AG04449 (cell line): ENCODE measurements around the gene C19orf38.
A peak's percentile ranks its signal among the peaks of the same experiment; 100 is the strongest.
"Not testable (repeated sequence)": the region's sequence is repeated elsewhere in the genome, so short reads cannot be mapped to it uniquely, and the experiment has no call there.

ENCODE experiments used
- CTCF ChIA-PET: fragments of 350-600 bp; formaldehyde crosslinking; extraction: SDS; loops from one replicate; lab custom pipeline; 2021; ENCODE audit warnings: antibody characterized with exemption; lab: Yijun Ruan, JAX
- POLR2A ChIA-PET: fragments of 400-600, 350-600 bp; formaldehyde crosslinking; extraction: SDS; loops from one replicate; lab custom pipeline; 2020; ENCODE audit warnings: antibody characterized with exemption, inconsistent platforms; lab: Yijun Ruan, JAX
- DNase-seq: peaks from one replicate; pipeline ENCODE4 v3.0.0-alpha.2; 2010; ENCODE audit warnings: low read depth, low spot score
- H3K4me3 ChIP-seq: 2 replicates; pipeline ENCODE4 v1.5.1; 2011; ENCODE audit warnings: low read depth, mild to moderate bottlenecking, control low read depth, low read length
- TF ChIP-seq, protein P1 (sequence below): IDR thresholded peaks from one replicate; pipeline ENCODE4 v1.5.1; 2011; ENCODE audit warnings: mild to moderate bottlenecking, moderate library complexity, low read length, control low read depth, inconsistent platforms; ENCODE audit not compliant: insufficient read depth; ENCODE audit errors: missing control alignments

Gene C19orf38

DNA sequence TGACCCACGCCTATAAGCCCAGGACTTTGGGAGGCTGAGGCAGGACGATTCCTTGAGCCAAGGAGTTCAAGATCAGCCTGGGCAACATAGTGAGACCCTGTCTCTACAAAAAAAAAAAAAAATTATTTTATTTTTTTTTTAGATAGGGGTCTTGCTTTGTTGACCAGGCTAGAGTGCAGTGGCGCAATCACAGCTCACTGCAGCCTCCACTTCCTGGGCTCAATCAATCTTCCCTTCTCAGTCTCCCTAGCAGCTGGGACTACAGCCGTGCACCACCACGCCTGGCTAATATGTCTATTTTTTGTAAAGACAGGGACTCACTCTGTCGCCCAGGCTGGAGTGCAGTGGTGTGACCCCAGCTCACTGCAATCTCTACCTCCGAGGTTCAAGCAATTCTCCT lies 4.7 kb downstream of the C19orf38 start:
- ChIA-PET CTCF (interaction anchor here (0.6 to 25.0 kb wide), 4 partner anchors 9 to 135 kb away, joined by 3 to 559 read pairs (median 8); partner anchors contain the start of genes CARM1 and DNM2), POLR2A (no interaction called here)
- TF ChIP-seq, protein P1, sequence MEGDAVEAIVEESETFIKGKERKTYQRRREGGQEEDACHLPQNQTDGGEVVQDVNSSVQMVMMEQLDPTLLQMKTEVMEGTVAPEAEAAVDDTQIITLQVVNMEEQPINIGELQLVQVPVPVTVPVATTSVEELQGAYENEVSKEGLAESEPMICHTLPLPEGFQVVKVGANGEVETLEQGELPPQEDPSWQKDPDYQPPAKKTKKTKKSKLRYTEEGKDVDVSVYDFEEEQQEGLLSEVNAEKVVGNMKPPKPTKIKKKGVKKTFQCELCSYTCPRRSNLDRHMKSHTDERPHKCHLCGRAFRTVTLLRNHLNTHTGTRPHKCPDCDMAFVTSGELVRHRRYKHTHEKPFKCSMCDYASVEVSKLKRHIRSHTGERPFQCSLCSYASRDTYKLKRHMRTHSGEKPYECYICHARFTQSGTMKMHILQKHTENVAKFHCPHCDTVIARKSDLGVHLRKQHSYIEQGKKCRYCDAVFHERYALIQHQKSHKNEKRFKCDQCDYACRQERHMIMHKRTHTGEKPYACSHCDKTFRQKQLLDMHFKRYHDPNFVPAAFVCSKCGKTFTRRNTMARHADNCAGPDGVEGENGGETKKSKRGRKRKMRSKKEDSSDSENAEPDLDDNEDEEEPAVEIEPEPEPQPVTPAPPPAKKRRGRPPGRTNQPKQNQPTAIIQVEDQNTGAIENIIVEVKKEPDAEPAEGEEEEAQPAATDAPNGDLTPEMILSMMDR: no peak
- DNase-seq: no peak
- no peak overlapping the region for H3K4me3 ChIP-seq

DNA sequence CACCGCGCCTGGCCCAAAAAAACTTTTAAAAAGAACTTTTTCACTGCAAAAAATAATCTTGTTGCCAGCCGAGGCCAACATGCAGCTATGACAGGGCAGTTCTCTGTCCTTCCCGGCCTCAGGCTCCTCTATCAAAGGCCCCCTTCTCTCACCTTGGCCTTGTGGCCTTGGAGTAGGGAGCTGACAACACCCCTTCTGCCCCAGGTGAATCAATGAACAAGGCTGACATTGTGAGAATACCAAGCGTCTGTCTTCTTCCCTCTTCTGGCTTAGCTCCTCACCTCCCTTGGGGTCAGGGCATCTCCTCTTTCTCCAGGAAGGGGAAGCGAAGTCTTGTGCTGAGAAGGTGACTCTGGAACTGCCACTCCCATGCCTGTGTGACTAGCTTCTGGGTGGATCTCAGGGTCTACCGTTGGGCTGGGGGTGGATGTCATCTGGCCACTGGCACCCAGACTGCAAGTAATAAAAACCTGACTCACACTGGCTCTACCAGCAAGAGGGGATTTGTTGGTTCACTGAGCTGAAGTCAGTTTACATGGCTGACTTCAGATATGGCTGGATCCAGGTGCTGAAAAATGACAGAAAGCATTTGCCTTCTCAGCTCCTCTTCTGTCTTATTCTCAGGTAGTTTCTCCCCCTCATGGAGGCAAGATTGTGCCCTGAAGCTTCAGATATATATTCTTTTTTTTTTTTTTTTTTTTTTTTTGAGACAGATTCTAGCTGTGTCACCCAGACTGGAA lies 6.3 kb downstream of the C19orf38 start:
- ChIA-PET POLR2A (interaction anchor here (1.3 kb wide), 1 partner anchor 19 kb away, joined by 4 read pairs; the partner anchor contains the start of gene TMED1), CTCF (interaction anchor here (0.6 to 25.0 kb wide), 6 partner anchors 8 to 311 kb away, joined by 3 to 559 read pairs (median 8); partner anchors contain the start of genes C19orf38, CARM1, DNM2 and TMED1)
- TF ChIP-seq, protein P1: no peak
- no peak for DNase-seq
- H3K4me3 ChIP-seq: no peak overlapping the region

DNA sequence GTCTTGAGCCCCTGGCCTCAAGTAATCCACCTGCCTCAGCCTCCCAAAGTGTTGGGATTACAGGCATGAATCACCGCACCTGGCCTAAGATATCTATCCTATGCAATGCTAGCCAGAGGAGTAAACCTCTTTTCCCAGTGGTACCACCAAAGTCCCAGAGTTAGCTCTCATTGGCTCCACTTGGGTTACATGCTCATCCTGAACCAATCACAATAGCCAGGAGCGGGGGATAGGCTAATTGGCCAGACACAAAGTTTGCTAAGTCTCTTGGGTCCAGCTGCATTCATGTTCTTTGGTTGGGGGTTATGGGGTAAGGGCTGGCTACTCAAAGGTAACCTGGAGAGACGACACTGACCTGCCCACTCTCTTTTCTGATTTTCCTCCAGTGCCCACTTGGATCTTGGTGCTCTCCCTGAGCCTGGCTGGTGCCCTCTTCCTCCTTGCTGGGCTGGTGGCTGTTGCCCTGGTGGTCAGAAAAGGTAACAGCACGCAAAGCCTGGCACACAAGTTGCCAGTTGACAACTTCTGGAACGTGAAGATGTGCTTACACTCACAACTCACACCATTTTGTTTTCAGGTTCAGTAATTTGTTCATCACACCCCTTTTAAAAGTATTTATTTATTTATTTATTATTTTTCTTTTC lies 7.8 kb downstream of the C19orf38 start:
- no peak overlapping the region for H3K4me3 ChIP-seq
- DNase-seq: no peak
- CTCF ChIA-PET: interaction anchor here (0.6 to 25.0 kb wide), 5 partner anchors 9 to 138 kb away, joined by 3 to 559 read pairs (median 3); partner anchors contain the start of genes C19orf38, CARM1, DNM2 and TMED1
- TF ChIP-seq, protein P1: peak; percentile 50
- POLR2A ChIA-PET: no interaction called here

DNA sequence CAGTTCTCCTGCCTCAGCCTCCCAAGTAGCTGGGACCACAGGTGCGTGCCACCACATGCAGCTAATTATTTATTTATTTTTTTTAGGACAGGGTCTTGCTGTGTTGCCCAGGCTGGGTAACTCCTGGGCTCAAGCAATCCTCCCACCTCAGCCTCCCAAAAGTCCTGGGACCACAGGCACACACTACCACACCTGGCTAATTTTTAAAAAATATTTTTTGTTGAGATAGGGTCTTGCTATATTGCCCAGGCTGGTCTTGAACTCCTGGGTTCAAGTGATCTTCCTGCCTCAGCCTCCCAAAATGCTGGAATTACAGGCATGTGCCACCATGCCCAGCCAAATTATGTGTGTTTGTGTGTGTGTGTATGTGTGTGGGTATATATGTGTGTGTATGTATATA lies 8.7 kb downstream of the C19orf38 start:
- CTCF ChIA-PET: interaction anchor here (0.6 to 25.0 kb wide), 5 partner anchors 8 to 139 kb away, joined by 3 to 559 read pairs (median 7); partner anchors contain the start of genes C19orf38, CARM1, DNM2 and TMED1
- H3K4me3 ChIP-seq, POLR2A ChIA-PET, DNase-seq: not testable (repeated sequence)

DNA sequence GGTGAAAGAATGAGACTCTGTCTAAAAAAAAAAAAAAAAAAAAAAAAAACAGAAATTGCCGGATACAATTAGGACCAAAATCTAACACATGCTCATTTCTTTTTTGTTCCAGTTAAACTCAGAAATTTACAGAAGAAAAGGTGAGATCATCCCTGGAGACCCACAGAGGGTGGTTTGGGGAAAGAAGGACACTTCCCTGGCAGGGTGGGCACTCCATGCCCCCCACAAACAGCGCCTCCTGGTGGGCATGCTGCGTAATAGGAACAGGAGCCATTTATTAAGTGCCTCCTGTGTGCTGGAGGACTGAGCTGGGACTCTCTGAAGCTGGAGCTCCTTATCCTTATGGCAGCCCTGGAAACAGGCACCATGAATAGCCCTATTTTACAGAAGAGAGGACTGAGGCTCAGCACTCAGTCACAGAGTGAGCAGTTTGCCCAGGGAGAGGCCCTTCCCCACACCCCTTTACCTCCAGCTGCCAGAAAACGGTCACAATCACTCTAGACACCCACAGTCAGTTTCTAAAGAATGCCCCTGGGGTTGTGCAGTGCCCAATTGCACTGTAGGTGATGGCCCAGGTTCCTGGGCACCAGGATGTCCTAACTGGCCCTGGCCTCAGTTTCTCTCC lies 10.1 kb downstream of the C19orf38 start:
- no peak for DNase-seq
- TF ChIP-seq, protein P1: peak; percentile 73
- POLR2A ChIA-PET: no interaction called here
- CTCF ChIA-PET: interaction anchor here (0.6 to 25.0 kb wide), 15 partner anchors 6 to 156 kb away, joined by 3 to 559 read pairs (median 4); partner anchors contain the start of genes C19orf38, CARM1, DNM2 and TMED1
- no peak overlapping the region for H3K4me3 ChIP-seq

DNA sequence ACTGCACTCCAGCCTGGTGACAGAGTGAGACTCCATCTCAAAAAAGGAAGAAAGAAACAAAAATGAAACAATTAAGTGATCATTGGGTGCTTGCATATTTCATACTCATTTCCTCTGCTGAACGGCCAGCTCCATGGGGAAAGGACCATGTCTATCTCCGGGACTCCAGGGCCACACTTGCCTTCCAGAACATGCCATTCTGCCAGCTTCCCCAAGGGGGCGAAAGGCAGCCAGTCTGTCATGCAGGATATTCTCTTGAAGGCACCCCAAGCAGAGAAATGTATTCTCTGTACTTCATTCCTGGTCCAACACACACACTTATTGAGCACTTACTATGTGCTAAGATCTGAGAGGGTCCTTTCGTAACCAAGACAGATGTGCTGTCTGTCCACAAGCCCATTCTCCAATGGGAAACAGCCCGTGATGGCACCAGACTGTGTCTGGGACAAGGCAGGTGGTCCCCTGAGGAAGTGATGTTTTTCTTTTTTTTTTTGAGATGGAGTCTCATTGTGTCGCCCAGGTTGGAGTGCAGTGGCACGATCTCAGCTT lies 13.0 kb downstream of the C19orf38 start:
- TF ChIP-seq, protein P1: peak; percentile 52
- DNase-seq: no peak
- POLR2A ChIA-PET: interaction anchor here (0.6 to 1.0 kb wide), 2 partner anchors 46 to 90 kb away, joined by 4 to 5 read pairs; no protein-coding TSS in a partner anchor
- no peak overlapping the region for H3K4me3 ChIP-seq
- CTCF ChIA-PET: interaction anchor here (0.6 to 21.0 kb wide), 6 partner anchors 9 to 295 kb away, joined by 3 to 559 read pairs (median 6); partner anchors contain the start of genes C19orf38, DNM2 and TMED1
